Measurements from ENCODE around the gene ALAD.
A peak's percentile ranks its signal among the peaks of the same experiment; 100 is the strongest.
"Not testable (repeated sequence)": the region's sequence is repeated elsewhere in the genome, so short reads cannot be mapped to it uniquely, and the experiment has no call there.

Gene ALAD

DNA sequence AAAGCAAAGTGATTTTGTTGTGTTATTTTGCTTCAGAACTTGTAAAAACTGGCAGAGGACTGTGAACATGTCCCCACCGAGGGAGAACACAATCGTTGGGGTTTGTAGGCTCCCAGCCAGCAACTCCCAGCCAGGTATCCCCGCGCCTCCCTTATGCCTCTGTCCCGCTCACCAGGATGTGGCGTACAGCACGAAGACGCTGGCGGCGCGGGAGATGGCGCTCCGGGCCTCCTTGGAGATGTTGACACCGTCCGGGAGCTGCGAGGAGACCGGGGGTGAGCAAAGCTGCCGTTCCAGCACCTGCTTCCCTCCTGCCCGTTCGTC lies 8.8 kb upstream of the ALAD start:
- Histone ChIP-seq H3K4me2 (ENCODE audit: low read length) (peak overlapping the region; percentile 89), H3K79me2 (no peaks in the 10 kb centered on the region), H3K9ac (peak overlapping the region; percentile 67), H3K9me3 (ENCODE audit: control insufficient read depth, low read length) (no peaks in the 10 kb centered on the region), H3K27ac (peak overlapping the region; percentile 97), H2AFZ (peak overlapping the region; percentile 93), H3K27me3 (ENCODE audit: control insufficient read depth, insufficient read depth, low read length) (no peaks in the 10 kb centered on the region), H3K4me3 (ENCODE audit: low read depth, low read length) (peak overlapping the region; percentile 99), H3K36me3 (ENCODE audit: control insufficient read depth, insufficient read depth, low read length) (no peaks in the 10 kb centered on the region), H3K4me1 (peaks cover 6% of the 10 kb centered on the region)
- TF ChIP-seq, protein P1, sequence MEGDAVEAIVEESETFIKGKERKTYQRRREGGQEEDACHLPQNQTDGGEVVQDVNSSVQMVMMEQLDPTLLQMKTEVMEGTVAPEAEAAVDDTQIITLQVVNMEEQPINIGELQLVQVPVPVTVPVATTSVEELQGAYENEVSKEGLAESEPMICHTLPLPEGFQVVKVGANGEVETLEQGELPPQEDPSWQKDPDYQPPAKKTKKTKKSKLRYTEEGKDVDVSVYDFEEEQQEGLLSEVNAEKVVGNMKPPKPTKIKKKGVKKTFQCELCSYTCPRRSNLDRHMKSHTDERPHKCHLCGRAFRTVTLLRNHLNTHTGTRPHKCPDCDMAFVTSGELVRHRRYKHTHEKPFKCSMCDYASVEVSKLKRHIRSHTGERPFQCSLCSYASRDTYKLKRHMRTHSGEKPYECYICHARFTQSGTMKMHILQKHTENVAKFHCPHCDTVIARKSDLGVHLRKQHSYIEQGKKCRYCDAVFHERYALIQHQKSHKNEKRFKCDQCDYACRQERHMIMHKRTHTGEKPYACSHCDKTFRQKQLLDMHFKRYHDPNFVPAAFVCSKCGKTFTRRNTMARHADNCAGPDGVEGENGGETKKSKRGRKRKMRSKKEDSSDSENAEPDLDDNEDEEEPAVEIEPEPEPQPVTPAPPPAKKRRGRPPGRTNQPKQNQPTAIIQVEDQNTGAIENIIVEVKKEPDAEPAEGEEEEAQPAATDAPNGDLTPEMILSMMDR (IDR thresholded peaks at IDR 0.05) = no peak

DNA sequence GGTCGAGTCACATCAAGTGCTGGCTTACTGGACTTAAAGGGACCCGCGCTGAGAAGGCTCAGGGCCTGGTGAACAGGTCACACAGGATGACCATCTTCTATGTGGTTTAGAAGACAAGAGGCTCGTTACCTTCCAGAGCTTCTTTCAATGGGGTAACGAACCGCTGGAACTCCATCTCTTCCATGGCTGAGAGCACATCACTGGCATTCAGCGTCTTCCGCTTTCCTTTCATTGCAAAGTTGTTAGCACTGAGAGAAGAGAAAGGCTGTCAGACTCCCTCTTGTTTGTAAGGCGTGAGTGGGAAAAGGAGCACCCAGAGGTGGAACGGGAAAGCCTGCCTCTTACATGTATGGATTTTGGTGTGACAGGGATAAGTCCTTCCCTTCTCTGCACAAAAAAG lies 8.4 kb upstream of the ALAD start:
- Histone ChIP-seq H3K4me3 (ENCODE audit: low read depth, low read length) (peak overlapping the region; percentile 99), H3K36me3 (ENCODE audit: control insufficient read depth, insufficient read depth, low read length) (no peaks in the 10 kb centered on the region), H3K79me2 (no peaks in the 10 kb centered on the region), H3K27me3 (ENCODE audit: control insufficient read depth, insufficient read depth, low read length) (no peaks in the 10 kb centered on the region), H3K4me1 (peaks cover 6% of the 10 kb centered on the region), H3K4me2 (ENCODE audit: low read length) (peak overlapping the region; percentile 89), H3K27ac (peak overlapping the region; percentile 97), H3K9me3 (ENCODE audit: control insufficient read depth, low read length) (no peaks in the 10 kb centered on the region), H3K9ac (no peak overlapping the region), H2AFZ (no peak overlapping the region)
- TF ChIP-seq, protein P1 (IDR thresholded peaks at IDR 0.05) = no peak

DNA sequence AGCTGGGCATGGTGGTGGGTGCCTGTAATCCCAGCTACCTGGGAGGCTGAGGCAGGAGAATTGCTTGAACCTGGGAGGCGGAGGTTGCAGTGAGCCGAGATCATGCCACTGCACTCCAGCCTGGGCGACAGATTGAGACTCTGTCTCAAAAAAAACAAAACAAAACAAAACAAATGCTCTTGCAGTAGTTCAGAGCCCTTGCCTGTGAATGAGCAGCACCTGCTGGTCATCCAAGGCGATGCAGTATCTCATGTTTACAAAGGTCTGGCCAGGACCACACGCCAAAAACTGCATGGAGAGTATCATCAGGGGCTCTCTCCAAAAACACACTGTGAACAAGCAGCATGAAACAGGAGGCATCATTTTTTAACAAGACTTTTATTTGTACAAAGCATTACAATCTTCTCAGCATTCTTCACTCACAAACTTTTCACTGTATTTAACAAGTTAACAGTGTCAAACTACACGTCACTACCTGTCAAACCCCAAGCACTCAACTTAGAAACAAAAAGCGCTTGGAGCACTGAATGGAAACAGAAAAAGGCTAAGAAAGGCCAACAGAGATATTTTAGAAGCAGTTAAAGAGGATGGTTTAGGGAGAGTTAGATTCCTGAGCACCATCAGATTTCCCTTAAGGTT lies 5.9 kb upstream of the ALAD start:
- not testable (repeated sequence) for H3K4me3 ChIP-seq (ENCODE audit: low read depth, low read length); H3K9ac ChIP-seq; H3K9me3 ChIP-seq (ENCODE audit: control insufficient read depth, low read length); H3K36me3 ChIP-seq (ENCODE audit: control insufficient read depth, insufficient read depth, low read length); H3K79me2 ChIP-seq; H3K4me1 ChIP-seq; H3K4me2 ChIP-seq (ENCODE audit: low read length); H3K27me3 ChIP-seq (ENCODE audit: control insufficient read depth, insufficient read depth, low read length)
- Histone ChIP-seq H3K27ac (peak overlapping the region; percentile 56), H2AFZ (peak overlapping the region; percentile 53)
- TF ChIP-seq, protein P1 (IDR thresholded peaks at IDR 0.05) = peak; percentile 78

DNA sequence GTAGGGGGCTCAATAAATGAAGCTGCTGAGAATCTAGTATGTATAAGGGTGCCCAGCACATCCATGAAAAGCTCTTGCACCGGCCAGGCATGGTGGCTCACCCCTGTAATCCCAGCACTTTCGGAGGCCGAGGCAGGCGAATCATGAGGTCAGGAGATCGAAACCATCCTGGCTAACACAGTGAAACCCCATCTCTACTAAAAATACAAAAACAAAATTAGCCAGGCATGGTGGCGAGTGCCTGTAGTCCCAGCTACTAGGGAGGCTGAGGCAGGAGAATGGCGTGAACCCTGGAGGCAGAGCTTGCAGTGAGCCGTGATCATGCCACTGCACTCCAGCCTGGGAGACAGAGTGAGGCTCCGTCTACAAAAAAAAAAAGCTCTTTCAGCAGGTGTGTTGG lies 5.3 kb upstream of the ALAD start:
- not testable (repeated sequence) for H3K27me3 ChIP-seq (ENCODE audit: control insufficient read depth, insufficient read depth, low read length); H3K4me2 ChIP-seq (ENCODE audit: low read length); H3K79me2 ChIP-seq; H2AFZ ChIP-seq; H3K4me3 ChIP-seq (ENCODE audit: low read depth, low read length); H3K9me3 ChIP-seq (ENCODE audit: control insufficient read depth, low read length); H3K36me3 ChIP-seq (ENCODE audit: control insufficient read depth, insufficient read depth, low read length); H3K9ac ChIP-seq
- Histone ChIP-seq H3K4me1 (peaks cover 13% of the 10 kb centered on the region), H3K27ac (peak overlapping the region; percentile 56)

DNA sequence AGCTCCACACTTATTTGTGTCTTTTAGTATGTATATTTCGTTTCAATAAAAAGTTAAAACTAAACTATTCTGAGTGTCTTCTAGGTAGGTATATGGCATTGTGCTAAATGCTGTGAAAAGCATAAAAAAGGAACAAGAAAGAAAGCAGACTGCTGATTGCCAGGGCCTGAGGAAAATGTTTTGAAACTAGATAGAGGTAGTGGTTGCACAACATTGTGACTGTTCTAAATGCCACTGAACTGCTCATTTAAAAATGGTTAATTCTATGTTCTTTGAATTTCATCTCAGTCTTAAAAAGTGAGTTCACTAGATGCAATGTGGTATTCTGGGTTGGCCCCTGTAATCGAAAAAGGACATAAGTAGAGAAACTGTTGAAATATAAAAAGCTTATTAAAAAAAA lies 2.6 kb upstream of the ALAD start:
- Histone ChIP-seq H2AFZ (no peak overlapping the region), H3K4me1 (peaks cover 9% of the 10 kb centered on the region)

More for the DNA sequence above, 2.6 kb upstream of the ALAD start:
- peaks cover 3% of the 10 kb centered on the region for H3K79me2 ChIP-seq
- no peak overlapping the region for H3K4me3 ChIP-seq (ENCODE audit: low read depth, low read length)
- H3K9me3 ChIP-seq (ENCODE audit: control insufficient read depth, low read length) = no peaks in the 10 kb centered on the region
- TF ChIP-seq, protein P1 (IDR thresholded peaks at IDR 0.05) = no peak
- H3K4me2 ChIP-seq (ENCODE audit: low read length) = no peak overlapping the region
- H3K27me3 ChIP-seq (ENCODE audit: control insufficient read depth, insufficient read depth, low read length) = no peaks in the 10 kb centered on the region
- H3K36me3 ChIP-seq (ENCODE audit: control insufficient read depth, insufficient read depth, low read length) = no peaks in the 10 kb centered on the region
- H3K9ac ChIP-seq = no peak overlapping the region
- H3K27ac ChIP-seq = peak overlapping the region; percentile 32

Measured in parathyroid adenoma (tissue), 2 donors.